Stromal cell of bone marrow (primary cell): ENCODE data around the gene SMIM24.

Experiments
- DNase-seq: peaks from one replicate; pipeline ENCODE4 v3.0.0-alpha.2; 2012; ENCODE audit warnings: low read depth

SMIM24 gene

DNA sequence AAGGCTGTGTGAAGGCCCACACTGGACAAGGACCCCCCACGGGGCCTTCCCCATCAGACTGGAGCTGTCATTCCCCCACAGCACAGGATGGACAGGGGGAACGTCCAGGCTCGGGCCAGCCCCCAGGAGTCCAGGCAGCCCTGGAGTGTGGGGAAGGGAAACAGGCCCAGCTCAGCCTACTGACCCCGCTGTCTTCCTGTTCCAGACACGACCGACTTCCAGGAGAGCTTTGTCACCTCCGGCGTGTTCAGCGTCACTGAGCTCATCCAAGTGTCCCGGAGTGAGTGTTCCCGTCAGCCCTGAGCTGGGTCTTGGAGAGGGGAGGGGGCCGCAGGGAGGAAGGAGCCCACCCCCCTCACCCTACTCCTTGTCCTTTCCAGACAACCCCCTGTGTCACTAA lies 47.0 kb downstream of the SMIM24 start:
- no peak for DNase-seq

DNA sequence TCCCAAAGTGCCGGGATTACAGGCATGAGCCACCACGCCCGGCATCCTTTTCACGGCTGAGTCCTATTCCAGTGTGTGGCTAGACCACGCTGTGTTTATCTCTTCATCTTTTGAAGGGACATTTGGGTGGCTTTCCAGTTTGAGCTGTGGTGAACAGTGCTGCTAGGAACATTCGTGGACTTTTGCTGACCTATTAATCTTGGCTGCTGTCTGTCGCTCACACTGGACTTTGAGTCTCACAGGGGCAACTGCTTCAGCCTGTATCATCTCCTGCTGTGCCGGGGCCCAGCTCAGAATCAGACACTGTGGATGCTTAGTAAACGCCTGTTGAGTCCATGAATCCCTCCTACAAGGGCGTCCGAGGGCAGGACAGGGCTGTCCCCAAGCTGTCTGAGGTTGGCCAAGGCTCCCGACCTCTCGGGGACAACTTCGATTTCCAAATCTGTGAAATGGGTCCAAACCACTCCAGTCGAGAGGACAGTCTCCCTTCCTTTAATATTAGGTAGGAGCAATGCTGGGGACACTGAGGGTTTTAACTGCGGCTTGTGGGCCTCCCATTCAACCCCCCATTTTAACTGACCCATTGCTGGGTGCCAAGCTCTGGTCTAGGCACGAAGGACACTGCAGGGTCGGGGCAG lies 48.4 kb downstream of the SMIM24 start:
- no peak for DNase-seq

DNA sequence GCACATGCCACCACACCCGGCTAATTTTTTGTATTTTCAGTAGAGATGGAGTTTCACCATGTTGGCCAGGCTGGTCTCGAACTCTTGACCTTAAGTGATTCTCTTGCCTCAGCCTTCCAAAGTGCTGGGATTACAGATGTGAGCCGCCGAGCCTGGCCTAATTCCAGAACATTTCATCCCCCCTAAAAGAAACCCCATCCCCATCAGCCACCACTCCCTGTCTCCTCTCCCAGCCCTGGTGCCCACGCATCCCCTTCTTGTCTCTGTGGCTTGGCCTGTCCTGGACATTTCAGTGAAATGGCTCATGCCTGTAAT lies 50.0 kb downstream of the SMIM24 start:
- DNase-seq = peak; percentile 40

DNA sequence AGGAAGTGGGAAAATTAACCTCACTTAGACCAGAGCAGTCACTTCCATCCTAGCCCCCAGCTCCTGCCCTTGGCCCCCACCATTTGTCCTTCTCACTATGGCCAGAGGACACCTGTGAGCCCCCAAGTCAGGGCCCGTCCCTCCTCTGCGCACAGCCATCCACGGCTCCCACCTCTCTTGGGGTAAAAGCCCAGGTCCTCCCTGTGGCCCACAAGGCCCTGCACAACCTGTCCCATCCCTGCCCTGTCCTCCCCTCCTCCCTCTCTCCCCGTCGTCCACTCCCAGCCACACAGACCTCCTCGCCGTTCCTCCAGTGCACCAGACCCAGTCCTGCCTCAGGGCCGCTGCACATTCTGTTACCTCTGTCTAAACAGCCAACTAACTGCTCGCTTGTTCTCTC lies 53.9 kb downstream of the SMIM24 start:
- no peak for DNase-seq
